HG03575 (cell line): Measurements from ENCODE around the gene ESRP2.

Experiments
- ATAC-seq: cut with Tn5 transposase; IDR thresholded peaks from one replicate; pipeline ENCODE4 v1.9.1; 2021; ENCODE audit not compliant: unreplicated experiment, insufficient number of reproducible peaks, low FRiP score; ENCODE audit errors: extremely low read depth

ESRP2 gene

DNA sequence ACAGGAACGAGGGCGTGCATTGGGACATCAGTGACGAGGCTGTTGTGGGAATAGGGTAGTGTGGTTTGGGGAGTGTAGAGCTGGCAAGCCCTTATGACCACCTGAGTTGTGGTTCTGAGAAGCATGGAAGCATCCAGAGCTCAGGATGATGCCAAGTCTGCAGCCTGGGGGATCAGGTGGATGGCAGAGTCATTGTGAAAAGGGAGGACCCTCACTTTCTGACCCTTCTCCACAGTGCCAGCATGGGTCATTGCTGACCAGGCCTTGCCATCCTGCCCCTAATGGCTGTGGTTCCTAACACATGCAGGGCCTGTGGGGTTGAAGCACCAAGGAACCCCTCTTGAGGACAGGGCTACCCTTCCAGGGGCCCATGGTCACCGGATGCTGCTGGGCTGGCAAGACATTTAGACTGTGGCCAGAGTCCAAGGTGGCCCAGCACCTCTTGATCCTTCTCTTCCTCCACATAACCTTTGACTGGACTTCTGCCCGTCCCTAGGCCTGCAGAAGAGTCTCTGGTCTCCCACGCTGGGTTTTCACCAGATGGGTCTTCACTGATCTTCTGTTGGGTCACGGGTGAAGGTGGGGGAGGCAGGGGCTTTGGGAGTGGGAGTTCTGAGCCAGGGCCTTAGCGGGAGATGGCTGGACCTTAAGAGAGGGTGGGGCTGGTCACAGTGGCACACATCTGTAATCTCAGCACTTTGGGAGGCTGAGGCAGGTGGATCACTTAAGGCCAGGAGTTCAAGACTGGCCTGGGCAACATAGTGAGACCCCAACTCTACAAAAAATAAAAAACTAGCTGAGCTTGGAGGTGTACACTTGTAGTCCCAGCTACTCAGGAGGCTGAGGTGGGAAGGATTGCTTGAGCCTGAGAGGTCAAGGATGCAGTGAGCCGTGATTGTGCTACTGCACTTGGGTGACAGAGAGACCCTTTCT lies 7.3 kb upstream of the ESRP2 start:
- no peak for ATAC-seq

DNA sequence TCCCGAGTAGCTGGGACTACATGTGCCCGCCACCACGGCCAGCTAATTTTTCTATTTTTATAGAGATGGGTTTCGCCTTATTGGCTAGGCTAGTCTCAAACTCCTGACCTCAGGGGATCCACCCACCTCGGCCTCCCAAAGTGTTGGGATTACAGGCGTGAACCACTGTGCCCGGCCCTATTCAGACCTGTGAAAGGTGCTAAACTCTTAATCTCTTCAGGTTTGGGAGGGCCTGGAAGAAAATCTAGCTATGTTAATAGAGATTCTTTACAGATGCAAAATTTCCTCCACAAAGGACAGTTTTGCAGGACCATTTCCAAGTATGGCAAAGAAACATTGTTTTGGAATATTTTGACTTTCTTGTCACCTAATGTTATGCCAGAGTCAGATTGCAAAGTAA lies 6.2 kb upstream of the ESRP2 start:
- ATAC-seq = no peak

DNA sequence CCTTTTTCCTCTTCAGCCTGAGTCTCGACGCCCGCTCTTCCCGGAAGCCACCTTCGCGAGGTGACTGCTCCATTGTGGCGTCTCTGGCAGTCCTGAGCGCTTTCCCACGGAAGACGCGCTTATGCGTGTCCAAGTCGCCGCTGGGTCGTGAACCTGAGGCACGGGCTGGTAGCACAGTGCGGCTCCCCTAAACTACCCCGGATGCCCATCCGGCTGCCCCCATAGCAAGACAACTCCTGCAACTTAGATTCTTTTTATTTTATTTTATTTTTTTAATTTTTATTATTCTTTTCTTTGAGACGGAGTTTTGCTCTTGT lies 2.1 kb upstream of the ESRP2 start:
- no peak for ATAC-seq

DNA sequence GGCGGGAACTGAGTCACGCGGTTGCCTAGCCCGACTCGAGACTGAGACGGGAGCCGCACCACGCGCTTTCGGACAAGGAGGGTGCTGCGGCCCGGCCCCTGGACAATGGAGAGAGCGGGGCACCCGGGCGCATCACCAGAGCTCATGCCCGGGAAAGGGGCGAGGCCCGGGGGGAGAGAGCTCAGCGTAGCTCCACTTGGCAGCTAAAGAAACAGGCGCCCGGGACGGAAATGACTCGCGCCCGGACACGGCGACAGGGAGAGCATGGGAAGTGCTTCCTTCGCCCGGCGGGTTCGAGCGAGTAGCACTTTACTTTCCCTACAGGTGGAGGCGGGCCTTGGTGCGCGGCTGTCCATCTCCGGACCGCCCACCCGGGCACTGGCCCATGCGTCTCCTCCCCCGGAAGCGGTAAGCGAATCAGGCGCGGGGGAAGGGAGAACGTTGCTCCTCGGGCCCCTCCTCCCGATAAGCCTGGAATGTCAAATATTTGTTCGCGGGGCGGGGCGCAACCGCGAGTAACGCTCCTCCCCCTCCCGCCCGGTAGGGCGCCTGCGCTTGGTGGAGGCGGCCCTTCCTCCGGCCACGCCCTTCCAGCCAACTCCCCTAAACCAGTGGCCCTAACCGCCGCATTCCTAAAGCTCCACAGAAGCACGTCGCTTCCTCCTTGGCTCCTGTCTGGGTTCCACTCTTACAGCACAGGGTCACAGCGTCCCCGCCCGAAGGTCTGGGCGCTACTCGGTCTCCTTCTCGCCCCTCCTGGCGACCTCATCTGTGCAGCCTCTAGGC lies 1.5 kb upstream of the ESRP2 start:
- no peak for ATAC-seq

DNA sequence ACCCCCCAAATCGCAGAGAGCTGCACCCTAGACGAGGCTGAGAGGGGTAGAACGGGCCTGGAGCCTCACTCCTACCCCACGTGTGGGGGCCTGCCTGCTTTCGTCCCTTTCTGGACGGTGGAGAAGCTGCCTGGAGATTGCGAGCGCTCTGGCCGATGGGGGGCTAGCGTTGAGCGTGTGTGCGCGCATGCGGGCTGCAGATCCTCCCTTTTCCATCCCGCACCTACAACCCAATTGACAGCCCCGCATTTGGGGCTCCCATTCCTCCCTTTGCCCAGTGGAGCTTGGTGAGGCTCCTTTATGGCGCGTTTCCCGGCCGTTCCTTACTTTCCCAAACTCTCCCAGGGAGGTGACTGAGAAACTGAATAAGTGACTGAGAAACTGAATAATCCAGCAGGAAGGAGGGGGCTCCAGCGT lies 907 bp upstream of the ESRP2 start:
- ATAC-seq = no peak

DNA sequence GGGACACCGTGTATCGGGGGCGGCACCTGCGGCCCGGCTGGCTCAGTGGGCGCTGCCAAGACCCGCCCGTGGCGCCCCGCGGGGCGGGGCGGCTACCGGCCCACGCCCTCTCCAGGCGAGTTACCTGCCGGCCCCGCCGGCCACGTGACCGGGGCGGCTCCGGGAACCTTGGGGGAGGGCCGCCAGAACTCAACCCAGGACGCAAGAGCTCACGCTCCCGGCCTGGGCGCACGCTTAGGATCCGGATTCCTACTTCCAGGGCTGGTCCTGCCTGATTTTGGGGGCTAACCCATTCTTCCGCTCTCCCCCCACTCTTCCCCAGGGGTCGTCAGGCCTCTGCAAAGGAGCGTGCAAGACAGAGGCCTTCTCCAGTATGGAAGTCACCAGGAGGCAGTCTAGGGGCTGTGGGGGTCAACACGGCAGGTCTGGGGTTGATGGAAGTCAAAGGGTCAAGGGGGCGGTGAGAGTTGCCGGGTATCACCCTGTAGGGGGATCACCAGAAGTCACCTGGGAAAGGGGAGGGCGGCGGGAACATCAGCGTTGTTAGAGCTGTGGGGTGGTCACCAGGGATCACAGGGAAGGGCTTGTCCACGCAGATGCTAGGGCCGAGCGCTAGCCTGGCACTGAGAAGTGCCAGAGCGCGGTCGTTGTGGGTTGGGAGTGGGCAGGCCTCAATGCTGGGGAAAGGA lies 354 bp upstream of the ESRP2 start:
- no peak for ATAC-seq

DNA sequence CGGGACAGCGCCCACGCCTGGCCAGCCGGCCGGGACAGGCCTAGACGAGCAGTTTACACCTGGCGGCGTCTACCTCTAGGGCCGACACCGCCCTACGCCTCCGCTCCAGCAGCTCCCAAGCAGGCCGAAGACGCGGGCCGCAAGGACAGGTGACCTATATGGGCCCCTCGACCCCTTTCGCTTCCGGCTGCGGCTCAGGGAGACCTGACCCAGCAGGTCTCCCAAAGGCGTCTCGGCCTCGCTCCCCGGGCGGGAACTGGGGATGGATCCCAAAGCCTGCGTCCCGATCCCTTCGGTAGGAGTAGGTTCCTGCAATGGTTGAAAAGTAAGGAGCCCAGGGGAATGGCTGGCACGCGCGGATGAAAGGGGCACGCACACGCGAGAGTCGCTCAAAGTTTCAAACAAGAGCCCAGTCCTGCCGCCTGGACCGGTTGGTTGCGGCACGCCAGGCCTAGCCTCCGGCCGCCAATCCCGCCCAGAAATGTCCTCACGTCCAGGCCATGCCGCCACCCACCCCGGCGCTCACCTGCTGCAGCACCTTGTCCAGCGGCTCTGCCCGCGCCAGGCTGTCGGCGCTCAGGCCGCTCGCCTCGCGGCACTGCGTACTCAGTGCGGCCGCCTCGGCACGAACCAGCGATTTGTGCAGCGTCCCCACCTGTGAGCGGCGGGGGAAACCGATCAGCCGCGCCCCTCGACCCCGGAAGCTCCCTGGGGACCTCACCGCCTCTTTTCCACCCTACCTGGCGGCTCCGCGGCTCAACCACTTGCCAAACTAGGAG lies 630 bp downstream of the ESRP2 start:
- no peak for ATAC-seq

DNA sequence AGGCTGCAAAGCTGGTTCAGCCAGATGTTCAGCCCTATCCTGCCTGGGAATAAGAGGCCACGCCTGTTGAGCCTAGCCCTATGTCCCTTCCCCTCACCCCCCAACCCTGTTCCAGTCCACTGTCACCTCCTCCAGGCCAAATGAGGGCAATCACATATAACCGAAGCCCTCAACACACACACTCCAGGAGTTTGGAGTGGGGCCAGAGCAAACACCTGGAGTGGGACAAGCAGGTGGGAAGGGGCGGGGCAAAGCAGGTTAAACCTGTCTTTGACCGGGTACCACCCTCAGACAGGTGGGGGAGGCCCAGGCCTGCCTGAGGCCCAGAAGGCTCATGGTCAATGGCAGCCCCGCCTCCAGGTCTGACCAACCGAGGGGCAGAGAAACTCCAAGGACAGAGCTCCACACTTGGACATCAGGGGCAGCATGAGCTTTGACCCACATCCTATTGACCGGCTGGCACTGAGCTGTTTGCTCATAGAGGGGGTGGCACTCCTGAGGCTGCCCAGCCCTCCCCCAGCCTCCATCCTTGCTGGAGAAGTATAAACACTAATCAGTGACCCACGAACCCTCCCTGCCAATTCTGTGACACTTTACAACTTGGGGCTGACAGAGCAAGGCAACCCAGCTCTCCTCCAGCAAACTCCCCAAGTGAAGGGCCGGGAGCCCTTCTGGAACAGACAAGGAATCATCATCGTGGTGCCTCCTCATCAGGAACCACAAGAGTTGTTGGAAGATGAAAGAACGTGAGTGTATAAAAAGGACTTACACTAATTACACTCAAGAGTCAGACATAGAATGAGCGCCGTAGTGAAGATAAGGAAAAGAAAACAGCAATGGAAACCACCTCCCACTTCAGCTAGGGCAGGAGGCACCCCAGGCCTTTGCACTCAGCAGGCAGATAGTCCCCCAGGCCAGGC lies 1.5 kb downstream of the ESRP2 start:
- ATAC-seq = no peak

DNA sequence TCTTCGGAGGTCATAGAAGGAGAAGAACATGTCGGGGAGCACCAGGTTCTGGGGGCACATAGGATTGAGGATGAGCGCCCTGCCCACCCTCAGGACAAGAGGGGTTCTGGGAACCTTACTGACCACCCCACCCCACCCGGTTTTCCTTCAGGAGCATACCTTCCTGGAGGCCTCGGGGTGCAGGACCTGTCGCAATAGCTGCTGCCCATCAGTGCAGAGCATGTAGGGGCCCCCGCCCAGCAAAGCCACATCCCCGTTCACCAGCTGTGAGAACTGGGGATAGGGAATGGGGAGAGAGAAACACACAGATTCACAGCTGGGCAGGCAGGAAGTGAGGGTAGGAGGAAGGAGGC lies 2.1 kb downstream of the ESRP2 start:
- no peak for ATAC-seq

DNA sequence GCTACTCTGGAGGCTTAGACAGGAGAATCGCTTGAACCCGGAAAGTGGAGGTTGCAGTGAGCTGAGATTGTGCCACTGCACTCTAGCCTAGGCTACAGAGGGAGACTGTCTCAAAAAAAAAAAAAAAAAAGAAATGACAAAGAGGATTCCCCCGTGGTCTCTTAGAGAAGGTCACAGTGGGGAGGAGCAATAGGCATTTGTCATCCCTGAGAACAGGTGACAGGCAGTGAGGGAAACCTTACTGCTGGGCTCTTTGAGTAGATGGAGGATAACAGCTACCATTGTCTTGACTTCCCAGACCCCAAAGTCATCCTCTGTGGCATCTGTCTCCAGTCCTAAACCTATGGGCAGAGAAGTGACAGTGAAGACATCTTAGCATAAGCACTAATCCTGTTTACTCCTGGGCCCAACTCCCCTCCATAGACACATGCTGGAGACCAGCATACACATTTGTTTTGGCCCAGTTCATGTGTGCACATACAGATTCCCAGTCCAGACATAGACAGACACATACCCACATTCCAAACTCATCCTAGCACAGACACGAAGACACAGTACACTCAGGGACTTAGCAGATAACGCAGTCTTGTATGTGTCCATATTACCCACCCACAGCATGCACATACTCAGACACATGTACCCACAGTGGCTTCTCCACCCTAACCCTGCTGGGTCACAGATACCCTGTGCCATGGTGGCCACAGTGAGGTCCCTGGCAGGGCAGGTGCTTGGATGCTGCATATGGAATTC lies 2.7 kb downstream of the ESRP2 start:
- no peak for ATAC-seq

DNA sequence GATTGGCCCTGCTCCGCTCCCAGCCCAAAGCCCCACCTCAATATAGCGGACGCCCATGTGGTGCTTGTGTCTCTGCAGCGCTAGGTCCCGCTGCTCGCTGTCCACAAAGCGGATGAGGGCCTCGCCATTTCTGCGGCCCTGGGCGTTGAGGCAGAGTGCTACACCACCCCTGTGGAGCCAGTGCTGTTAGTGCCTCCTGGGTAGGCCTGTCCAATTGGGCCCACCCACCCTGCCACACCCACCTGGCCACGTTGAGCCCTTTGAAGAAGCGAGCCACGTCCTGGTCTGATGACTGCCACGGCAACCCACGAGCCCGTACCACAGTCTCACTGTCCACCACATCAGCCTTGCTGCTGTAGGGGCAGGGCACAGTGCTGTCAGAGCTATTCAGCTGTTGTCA lies 3.6 kb downstream of the ESRP2 start:
- ATAC-seq = no peak

DNA sequence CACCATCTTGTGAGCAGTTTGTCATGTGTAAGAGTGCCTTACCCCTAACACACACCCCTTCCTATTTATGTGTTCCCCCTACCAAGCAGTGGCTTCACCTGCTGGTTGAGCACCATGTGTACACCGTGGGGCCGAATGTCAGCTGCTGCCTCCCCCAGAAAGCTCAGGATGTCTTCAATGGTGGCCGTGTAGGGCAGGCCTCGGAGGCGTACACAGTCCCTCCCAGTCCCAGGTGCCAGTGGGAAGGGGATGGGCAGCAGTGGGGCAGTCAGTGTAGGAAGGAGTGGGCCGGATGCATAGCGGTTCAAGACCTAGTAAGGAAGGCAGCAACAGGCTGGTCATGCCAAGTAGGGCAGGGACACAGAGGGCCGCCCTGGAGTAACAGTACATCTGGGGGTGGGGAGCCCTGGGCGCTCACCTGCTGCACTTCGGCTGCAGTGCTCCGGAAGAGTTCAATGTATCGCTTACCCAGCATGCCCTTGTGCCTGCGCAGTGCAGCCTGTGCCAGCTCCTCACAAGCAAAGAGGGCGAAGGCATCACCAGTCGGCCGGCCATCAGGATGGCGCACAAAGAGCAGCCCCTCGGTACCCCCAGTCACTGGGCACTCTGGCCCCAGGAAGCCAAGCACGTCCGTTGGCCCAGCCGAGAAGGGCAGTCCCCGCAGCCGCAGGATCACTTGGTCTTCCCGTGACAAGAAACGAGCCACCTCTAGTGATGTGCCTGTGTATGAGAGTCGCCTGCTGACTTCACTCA lies 4.4 kb downstream of the ESRP2 start:
- no peak for ATAC-seq

DNA sequence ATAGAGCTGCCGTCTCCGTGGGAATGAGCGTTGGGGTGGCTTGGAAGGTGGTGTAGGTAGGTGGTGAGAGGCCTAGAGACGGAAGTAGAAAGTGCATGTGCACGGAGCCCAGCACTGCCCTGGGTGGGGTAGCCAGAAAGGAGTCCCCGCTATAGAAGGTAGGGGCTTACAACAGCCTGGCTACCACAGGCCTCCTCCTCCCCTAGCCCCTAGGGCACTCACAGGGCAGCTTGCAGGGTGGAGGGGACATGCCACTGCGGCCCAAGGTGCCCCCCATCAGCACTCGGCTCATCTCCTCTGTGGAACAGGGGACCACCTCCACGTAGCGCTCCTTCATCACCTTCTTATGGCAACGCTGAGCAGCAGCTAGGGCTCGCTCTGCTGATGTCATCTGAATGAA lies 5.0 kb downstream of the ESRP2 start:
- ATAC-seq = no peak

DNA sequence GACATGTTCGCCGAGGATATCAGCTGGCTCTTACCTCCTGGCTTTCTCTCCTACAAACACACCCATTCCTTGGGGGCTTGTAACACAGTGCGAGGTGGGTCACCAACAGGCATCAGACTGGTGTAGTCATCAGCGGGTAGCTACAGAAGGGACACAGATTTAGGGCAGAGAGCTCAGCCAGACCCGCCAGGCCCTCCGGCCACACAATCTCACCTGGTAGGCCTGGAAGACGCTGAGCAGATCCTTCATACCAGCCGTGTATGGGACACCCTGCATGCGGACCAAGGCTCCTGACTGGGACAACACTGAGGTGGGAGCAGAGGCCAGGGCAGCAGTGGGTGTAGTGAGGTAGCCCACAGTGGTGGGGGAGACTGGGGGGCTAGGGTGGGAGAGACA lies 5.8 kb downstream of the ESRP2 start:
- no peak for ATAC-seq

DNA sequence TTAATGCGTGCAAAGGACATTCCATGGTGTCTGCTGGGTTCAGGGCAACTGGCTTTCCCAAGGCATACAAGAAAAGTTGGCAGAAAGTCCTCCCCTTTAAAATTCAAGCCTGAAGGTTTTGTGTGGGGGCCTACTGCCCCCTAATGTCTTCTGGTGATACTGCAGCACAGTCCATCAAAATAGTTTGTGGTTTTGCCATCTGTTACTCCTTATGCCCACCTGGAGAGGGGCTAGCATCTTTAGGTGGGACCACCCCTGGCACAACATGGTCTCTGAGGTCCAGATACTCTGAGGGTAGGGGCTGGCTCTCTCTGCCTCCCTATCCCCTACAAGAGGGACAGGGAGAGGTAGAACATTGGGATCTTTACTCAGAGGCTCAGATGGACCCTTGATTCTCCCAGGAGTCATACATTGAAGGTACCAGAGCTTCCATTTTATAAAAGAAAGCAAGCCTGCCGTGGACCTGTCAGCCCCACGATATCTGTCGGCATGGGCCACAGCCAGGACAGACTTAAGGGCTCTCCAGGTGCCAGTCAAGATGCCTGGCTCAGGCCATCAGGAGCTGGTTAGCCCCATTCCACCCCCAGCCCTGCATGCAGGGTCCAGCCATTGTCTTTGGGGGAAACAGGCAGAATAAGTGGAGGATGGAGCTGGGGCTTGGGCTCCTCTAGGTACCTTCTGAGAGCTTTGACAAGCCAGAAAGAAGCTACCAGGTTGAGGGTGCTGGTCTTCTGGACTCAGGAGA lies 6.3 kb downstream of the ESRP2 start:
- ATAC-seq = no peak

DNA sequence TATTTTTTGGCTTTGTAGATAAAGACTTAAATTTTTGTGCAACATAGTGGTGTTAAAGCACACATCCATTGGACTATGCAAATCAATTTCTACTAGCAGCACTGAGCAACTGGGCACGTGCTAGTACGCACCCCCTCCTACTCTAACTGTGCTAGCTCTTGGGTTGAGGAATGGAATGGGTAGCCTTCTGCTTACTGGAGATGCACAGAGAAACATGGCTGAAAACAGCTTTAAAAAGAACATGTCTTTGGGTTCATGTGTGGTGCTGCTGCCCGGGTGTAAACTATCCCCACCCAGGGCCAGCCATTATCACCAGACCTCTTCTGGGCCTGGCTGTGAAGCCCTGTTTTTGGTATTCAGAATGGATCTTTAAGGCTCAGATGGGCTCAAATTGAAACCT lies 7.3 kb downstream of the ESRP2 start:
- no peak for ATAC-seq
